ENCODE measurements around the gene DHX35.
"Not testable (repeated sequence)": the region's sequence is repeated elsewhere in the genome, so short reads cannot be mapped to it uniquely, and the experiment has no call there.

The DHX35 gene

GRCh38 chr20:38979434-38979833, 17.3 kb downstream of the DHX35 start:
- no peak for FAIRE-seq
- no peak for DNase-seq (ENCODE audit: low spot score)

DNA sequence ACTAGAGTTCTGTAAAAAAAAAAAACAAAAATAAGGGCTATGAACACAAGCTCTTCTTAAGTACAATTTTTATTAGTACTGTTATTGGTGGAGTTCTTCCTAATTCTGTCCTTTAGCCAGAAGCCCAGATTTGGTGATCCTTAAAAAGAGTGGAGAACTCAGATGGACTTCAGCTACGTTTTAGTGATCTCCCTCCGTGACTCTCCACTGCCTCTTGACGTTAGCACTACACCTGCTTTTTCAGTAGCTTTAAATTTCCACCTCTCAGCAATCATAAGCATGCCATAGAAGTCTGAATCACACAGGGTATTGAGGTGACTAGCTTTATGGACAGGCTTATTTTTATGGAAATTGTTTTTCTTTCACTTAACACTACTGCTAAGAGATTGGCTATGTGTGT, 17.7 kb downstream of the DHX35 start:
- no peak for FAIRE-seq

DNA sequence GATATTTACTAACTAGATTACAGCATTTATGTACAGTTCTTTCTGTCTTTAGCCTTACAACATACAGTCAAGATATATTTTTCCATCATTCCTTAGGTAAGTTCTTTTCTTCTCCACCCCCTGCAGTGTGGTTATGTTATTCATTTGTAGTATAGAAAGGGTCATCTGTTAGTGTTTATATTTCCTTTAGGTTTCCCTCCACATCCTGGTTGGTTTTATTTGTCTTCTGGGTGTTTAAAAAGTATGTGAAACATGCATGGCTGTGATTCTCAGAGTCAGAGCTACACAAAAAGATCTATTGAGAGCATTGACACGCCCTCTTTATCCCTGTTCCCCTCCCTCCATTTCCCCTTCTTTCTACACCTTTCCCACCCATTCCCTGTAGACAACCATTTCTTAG, 20.1 kb downstream of the DHX35 start:
- no peak for FAIRE-seq
- DNase-seq (ENCODE audit: low spot score) = no peak

More for the DNA sequence above, 17.7 kb downstream of the DHX35 start:
- no peak for DNase-seq (ENCODE audit: low spot score)

GRCh38 chr20:38985060-38985459, 22.9 kb downstream of the DHX35 start:
- DNase-seq (ENCODE audit: low spot score) (no peak), FAIRE-seq (no peak)

DNA sequence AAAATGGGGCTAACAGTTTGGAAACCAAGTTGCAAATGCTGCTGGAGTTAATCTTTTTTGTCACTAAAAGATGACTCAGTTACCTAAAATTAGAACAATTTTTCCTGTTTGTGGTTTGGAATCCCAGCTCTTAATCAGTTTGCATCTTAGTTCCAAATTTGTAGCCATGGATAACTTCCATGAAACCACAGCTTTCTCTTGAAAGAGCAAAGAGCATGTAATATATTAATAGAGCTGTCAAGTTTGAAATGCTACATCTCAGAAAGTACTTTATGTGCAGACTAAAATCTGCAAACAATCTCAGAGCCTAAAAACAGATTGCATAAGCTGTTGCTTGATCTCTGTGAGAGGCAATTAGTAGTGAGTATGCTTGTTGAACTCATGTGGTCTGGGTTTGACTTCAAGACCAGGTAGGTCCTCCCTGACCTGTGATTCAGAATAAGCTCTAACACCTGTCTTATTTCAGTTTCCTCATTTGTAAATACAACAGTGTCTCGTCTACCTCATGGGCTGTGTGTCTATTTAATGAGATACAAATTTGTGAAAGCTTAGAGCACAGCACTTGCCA, 23.5 kb downstream of the DHX35 start:
- FAIRE-seq = no peak
- DNase-seq (ENCODE audit: low spot score) = peak; percentile 14

- no peak for DNase-seq (ENCODE audit: low spot score)
- no peak for FAIRE-seq
These were observed 24.5 kb downstream of the DHX35 start for GRCh38 chr20:38986663-38987062.

DNA sequence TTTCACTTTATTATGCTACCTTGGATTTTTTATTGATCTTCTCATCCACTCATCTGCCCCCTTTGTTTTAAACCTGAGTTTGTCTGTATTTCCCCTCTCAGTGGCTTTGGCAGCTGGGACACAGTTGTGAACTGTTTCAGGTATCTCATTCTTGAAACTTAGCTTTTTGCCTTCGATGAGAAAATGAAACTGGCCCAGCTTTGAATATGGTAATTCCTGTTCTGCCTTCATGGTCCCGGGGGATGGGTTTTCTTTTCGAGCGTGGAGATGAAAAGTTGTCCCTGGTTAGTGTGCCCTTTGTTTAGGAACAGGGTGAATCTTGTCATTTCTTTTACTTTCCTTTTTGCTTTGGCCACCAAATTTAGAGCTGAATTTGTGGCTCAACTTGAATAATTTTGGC, 25.6 kb downstream of the DHX35 start:
- no peak for DNase-seq (ENCODE audit: low spot score)
- FAIRE-seq = no peak

DNA sequence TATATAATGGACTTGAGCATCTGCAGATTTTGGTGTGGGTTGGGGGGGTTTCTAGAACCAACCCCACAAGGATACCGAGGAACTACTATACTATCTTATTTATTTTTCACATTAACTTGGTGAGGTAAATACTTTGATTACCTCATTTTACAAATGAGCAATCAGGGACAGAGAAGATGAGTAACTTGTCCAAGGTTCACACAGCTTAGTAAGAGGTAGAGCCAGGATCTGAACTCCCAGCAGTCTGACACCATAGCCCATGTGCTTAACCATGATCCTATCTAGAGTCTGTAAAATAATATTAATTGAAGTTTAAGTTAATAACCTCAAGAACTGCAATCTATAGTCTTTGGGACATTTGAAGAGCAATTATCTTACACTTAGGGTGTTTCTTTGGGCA, 28.6 kb downstream of the DHX35 start:
- FAIRE-seq (no peak), DNase-seq (ENCODE audit: low spot score) (no peak)

DNA sequence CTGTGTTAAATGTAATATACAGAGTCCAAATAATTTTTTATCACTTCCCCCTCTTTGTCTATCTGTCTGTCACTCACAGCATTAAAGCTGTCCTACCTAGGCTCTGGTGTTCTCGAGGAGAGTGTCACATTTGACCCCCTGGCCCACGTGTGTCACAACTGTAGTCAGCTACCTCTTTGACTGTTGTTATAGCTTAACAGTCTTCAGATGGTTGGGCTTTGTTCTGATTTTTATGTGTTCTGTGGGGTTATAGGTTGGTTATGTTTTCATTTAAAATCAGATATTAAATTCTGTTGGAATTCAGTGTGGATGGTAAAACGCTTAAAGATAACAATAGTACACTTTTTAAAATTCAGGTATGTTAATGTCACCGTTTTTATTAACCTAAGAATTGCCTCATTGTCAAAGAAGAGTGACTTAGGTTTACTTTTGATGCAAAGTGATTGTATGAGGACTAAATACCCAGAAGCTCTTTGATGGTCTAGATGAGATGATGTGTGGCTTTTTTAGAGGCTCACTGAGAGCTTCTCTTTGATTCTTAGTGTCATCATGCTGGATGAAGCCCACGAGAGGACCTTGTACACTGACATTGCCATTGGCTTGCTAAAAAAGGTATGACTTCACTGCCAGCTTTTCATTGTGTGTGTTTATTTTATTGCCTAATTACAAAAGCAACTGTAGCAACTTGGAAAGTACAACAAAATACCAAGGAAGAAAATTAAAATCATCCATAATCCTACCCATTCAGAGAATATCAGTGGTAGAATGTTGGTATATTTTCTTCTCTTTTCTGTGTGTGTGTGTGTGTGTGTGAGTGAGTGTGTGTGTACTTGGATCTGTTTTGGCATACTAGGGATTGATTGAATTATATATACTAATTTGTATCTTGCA, 29.9 kb downstream of the DHX35 start:
- FAIRE-seq (no peak), DNase-seq (ENCODE audit: low spot score) (no peak)

GRCh38 chr20:38995536-38996044, 33.4 kb downstream of the DHX35 start:
- FAIRE-seq = no peak

DNA sequence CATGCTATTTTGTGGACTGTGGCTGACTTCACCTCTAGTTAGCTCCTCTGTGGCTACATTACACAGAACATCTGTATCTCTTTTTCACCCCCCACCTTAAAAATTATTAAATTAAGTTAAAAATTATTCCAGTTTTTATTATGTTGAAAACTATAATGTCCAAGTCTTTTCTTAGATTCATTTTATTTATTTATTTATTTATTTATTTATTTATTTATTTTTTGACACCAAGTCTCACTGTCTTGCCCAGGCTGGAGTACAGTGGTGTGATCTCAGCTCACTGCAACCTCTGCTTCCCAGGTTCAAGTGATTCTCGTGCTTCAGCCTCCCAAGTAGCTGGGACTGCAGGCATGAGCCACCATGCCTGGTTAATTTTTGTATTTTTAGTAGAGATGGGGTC, 34.7 kb downstream of the DHX35 start:
- FAIRE-seq; DNase-seq (ENCODE audit: low spot score): not testable (repeated sequence)

More at GRCh38 chr20:38995536-38996044, 33.4 kb downstream of the DHX35 start:
- no peak for DNase-seq (ENCODE audit: low spot score)

DNA sequence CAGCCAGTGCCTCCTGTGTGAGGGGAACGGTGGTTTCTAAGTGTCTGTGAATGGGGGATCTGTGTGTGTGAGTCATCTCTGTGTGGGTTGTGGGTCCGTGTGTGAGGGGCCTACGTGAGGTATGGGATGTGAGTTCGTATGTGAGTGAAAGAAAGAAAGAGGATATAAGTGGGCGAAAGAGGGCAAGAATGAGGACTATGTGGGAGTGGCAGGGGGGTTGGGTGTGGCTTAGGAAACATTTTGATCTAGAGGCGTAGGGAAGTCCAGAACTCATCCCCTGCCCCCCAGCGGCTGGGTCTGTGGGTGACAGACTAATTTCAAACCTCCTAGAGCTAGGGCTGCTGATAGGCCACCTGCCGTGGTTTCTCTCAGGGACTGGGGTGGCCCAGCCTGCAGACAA, 35.5 kb downstream of the DHX35 start:
- FAIRE-seq (no peak), DNase-seq (ENCODE audit: low spot score) (peak; percentile 17)

GRCh38 chr20:38999217-38999616, 37.1 kb downstream of the DHX35 start:
- DNase-seq (ENCODE audit: low spot score) (no peak), FAIRE-seq (no peak)

DNA sequence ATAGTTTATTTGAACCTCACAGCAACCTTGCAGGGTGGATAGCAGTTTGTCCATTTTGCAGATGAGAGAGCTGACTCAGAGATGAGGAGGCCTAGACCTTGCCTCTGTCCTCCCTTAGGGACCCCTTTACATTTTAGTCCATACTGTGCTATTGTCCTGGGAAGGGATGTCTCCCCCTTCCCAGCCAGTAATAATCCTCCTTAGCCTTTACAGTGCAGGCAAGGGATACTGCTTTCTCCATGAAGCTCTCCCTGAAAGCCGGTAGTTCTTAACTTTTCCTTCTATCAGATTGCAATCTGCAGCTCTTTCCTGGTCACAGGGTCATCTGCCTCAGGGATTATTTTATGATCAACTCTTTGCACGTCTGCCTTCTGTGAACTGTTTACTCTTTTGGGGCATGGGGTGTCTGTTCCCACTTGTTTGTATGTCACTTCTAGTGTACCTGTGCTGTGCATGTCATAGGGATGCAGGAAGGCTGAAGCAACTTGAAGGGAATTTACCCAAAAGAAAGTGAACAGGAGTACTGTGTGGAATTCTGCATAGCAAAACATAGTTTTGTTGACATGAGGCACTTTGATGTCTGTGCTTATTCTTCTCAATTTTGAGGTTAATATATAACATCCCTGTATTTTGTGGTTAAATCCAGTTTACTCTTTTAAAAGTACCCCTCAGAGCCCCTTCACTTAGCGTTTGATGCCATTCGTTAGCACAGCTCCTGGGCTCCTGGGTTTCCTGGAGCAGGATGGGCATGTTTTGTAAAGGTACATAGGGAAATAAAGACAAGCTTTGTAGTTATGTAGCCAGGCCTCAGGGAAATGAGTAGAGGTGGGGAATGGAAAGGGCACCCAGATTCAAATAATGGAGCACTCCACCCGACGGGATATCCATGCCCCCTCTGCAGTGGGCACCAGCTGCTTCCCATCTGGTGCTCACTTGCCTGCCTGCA, 38.1 kb downstream of the DHX35 start:
- no peak for DNase-seq (ENCODE audit: low spot score)
- no peak for FAIRE-seq

GRCh38 chr20:39004508-39004907, 42.4 kb downstream of the DHX35 start:
- DNase-seq (ENCODE audit: low spot score) = no peak
- FAIRE-seq = no peak

DNA sequence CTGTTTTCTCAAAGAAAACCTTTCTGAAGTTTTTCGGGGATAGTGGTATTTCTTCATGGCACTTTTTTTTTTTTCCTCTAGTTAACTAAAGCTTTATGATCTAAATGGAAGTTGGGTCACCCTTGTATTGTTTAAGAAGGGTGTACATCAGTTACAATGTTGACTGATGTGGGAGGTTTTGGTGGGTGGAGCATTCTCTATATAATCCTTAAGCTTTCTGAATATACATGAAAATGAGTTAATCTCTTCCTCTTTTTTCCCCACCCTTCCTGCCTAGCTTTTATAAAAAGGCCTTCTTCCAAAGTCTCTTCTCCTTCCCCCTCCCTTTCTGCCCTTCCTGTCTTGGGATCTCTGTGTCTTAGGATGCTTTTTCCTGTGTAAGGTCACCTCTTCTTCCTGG, 47.2 kb downstream of the DHX35 start:
- FAIRE-seq (no peak), DNase-seq (ENCODE audit: low spot score) (no peak)

- DNase-seq (ENCODE audit: low spot score) = no peak
- no peak for FAIRE-seq
These were observed 48.4 kb downstream of the DHX35 start for GRCh38 chr20:39010496-39010895.

DNA sequence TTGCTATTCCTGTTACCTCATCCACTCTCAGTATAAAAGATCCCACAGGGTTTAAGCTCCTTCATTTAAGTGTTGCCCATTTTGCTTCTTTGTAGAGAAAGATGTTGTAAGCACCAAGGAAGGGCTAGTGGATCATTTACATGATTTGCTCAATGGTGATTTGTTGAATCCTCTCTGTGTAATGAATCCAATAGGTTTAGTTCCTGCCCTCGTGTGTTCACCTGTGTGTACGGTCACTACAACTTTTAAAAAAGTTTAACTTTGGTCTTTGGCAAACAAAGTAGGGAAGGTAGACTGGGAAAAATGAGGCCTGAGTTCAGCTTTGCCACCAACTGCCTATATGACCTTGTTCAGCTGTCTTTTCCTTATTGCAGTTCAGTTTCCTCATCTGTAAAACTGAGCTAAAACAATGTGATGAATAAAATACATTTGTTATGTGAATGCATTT, 51.5 kb downstream of the DHX35 start:
- no peak for FAIRE-seq
- no peak for DNase-seq (ENCODE audit: low spot score)

DNA sequence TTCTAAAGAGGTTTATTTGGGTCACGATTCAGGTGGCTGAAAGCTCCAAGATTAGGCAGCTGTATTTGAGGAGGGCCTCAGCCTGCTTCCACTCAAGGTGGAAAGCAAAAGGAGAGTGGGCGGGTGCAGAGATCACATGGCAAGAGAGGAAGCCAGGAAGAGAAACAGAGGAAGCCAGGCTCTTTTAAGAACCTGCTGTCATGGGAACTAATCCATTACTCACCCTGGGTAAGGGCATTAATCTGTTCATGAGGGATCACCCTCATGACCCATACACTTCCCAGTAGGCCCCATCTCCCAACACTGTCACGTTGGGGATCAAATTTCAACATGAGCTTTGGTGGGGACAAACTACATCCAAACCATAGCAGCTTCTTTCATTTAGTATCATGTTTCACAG, 53.9 kb downstream of the DHX35 start:
- FAIRE-seq = no peak
- no peak for DNase-seq (ENCODE audit: low spot score)

DNA sequence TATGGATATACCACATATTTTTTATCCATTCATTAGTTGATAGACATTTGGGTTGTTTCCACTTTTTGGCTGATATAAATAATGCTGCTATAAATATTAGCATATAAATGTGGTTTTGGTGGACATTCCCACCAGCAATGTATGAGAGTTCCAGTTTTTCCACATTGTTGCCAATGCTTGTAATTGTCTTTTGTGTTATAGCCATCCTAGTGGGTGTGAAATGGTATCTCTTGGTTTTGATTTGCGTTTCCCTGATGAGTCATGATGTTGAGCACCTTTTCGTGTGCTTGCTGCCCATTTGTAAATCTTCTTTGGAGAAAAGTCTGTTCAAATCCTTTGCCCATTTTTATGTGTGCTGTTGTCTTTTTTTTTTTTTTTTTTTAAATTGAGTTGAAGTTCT, 54.4 kb downstream of the DHX35 start:
- FAIRE-seq = no peak
- DNase-seq (ENCODE audit: low spot score) = no peak

DNA sequence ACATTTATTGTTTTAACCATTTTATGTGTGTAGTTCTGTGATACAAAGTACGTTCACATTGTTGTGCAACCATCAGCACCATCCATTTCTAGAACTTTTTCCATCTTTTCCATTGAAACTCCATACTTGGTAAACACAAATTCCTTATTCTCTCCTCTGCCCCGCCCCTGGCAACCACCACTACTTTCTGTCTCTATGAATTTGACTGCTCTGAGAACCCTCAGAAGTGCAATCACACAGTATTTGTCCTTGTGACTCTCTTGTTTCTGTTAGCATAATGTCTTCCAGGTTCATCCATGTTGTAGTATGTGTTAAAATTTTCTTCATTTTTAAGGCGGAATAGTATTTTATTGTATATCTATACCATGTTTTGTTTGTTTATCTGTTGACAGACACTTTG, 56.9 kb downstream of the DHX35 start:
- DNase-seq (ENCODE audit: low spot score) = no peak
- no peak for FAIRE-seq

Measured in urothelium cell line (cell line).